Gastroesophageal sphincter (tissue), 3 donors: ENCODE data around the gene WNT11.

ENCODE experiments used
- CTCF ChIP-seq, 4 experiments: fragments of 200-600 bp in 2 of 4; fragments of 450-650 bp in 2 of 4; sonication (generic) in 1 of 4; IDR thresholded peaks; one replicate each; pipeline ENCODE4 v1.5.1; 2017 to 2019; ENCODE audit warnings: antibody characterized with exemption in 4 of 4, mild to moderate bottlenecking in 2 of 4, moderate library complexity in 2 of 4
- EP300 ChIP-seq: sonication (generic); formaldehyde crosslinking; IDR thresholded peaks from one replicate; pipeline ENCODE4 v1.6.1; 2017; ENCODE audit warnings: antibody characterized with exemption, mild to moderate bottlenecking
- POLR2A ChIP-seq, 2 donors: fragments of 450-650 bp; IDR thresholded peaks; one replicate each; pipeline ENCODE4 v1.6.1; 2017; ENCODE audit warnings: antibody characterized with exemption in 2 of 2, mild to moderate bottlenecking in 2 of 2, moderate library complexity in 1 of 2

DNA sequence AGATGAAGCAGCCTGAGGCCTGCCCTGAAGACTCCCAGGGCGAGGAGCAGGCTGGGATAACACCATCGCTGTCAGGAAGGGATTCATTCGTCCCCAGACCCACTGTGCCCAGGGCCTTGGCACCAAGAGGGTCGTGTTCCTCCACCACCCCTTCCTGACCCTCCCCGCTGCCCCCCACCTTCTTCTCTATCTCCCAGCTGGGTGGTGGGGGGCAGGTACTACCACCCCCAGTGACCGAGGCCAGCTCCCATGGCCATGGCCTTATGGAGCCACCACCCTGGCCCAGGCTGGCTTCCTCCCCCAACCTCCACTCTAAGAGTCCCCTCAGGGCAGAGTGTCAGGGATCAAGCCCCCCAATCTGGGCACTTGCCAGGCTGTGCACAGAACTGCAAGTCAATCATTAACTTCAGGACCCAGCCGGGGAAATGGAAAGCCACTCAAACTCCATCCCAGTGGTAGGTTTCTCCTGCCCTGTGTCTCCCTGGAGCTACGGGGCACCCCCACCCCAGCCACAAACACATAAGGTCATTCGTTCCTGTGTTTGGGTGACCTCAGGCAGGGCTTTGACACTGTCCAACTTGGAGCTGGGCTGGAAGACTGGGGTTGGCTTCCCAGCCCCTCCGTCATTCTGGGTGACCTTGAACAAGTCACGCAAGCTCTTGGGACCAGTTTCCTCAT lies 33.3 kb upstream of the WNT11 start:
- no peak for TF ChIP-seq POLR2A (IDR thresholded peaks at IDR 0.05)
- no peak for TF ChIP-seq CTCF (IDR thresholded peaks at IDR 0.05)
- TF ChIP-seq EP300 = no peak
